SIG-M5 treated with dmso at 0.1 percent for 504 hours (cell line): Measurements from ENCODE around the gene GALNT16.
"Not testable (repeated sequence)": the region's sequence is repeated elsewhere in the genome, so short reads cannot be mapped to it uniquely, and the experiment has no call there.

Source experiments
- DNase-seq: peaks from one replicate; lab custom pipeline; 2025; ENCODE audit not compliant: unreplicated experiment; lab: John Stamatoyannopoulos, UW

Gene GALNT16

GRCh38 chr14:69259168-69259526, 811 bp upstream of the GALNT16 start:
- no peak for DNase-seq

DNA sequence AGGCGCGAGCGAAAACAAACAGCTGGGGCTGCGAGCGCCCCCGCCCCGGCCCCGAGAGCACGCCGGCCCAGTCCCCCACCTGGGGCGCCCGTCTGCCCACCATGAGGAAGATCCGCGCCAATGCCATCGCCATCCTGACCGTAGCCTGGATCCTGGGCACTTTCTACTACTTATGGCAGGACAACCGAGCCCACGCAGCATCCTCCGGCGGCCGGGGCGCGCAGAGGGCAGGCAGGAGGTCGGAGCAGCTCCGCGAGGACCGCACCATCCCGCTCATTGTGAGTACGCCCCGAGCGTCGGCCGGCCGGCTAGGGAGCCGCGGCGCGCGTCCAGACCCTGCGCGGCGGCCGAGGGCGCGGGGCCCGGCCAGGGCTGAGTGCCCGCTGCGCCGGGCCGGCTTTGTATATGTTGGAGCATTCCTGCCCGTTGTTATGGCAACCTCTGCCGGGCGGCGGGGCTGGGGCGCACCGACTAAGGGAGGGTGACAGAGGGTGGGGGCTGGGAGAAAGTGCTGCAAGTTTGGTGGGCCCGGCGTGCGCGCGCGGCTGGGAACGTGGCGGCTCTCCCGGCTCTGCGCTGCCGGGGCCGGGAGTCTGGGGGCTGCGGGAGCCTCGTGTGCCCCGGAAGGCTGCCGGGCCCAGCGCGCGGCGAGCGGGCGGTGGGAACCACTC, 367 bp downstream of the GALNT16 start:
- no peak for DNase-seq

GRCh38 chr14:69260861-69261564, 1.1 kb downstream of the GALNT16 start:
- no peak for DNase-seq

GRCh38 chr14:69261761-69262331, 1.9 kb downstream of the GALNT16 start:
- no peak for DNase-seq

DNA sequence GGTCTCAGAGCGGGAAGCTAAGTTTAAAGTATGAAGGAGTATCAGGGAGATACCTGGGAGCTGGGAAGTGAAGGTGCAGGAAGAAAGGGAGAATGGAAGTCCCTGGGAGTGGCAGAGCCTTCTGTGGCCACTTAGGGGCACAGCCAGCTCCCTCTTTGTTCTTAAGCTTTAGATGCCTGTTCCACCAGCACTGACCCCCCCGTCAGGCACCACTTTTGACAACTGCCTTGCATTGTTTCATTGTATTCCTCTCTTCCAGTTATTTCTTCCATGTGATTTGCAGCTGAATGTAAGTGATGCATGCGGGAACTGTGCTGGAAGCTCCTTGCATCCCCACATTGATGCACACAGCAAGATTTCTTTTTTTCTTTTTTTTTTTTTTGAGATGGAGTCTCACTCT, 2.6 kb downstream of the GALNT16 start:
- no peak for DNase-seq

DNA sequence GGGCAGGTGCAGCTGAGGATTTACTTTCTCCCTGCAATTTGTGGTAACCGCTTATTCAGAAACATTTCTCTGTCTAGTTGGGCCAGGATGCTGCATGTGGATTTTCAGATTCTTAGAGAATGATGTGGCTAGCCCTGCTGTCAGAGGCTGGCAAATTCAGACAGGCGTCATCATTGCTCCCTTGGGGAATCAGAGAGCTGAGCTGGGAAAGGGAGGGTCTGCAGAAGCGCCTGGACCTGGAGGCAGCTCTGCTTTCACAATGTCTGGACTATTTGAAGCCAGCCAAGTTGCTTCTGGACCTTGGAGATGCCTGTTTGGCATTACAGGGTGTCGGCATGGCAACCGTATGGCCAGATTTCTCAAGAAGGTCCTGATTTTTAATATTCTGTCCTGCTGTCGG, 3.4 kb downstream of the GALNT16 start:
- DNase-seq, result no peak

DNA sequence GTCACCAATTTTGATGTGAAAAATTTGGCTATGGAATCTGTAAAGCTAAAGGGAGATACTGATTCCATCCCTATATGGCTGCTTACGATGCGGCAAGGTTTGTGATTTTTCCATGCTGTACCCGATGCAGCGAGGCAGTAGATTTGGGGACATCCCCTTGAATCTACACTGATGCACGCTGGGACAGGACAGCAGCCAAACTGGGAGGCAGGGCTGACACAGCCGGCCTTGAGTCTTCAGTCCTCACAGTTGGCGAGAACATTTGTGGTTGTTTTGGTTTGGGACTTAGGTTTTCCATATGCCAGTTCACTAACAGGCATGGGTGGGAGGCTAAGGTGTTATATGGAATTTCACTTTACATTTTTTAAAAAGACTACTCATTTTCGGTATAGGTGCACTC, 3.8 kb downstream of the GALNT16 start:
- no peak for DNase-seq

GRCh38 chr14:69266572-69267345, 6.8 kb downstream of the GALNT16 start:
- DNase-seq, result no peak

- no peak for DNase-seq
These were observed 7.5 kb downstream of the GALNT16 start for GRCh38 chr14:69267492-69267891.

DNA sequence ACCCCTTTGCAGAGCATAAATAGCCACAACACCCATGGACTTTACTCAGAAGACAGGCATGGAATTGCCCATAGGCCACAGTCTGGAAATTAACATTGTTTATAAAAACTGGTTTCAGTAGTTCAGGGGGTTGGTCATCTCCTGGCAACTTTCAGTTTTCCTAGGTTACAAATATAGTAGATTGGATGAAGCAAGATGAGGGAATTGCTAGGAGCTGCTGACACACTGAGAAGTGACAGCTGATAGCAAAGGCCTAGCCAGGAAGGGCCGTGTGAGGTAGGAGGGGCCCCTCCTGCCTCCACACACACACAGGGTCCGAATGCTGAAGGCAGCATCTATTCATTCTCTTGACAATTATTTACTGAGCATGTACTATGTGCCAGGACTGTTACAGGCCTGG, 8.3 kb downstream of the GALNT16 start:
- no peak for DNase-seq

GRCh38 chr14:69268763-69269162, 8.8 kb downstream of the GALNT16 start:
- DNase-seq, result no peak

GRCh38 chr14:69269381-69269780, 9.4 kb downstream of the GALNT16 start:
- DNase-seq, result no peak

DNA sequence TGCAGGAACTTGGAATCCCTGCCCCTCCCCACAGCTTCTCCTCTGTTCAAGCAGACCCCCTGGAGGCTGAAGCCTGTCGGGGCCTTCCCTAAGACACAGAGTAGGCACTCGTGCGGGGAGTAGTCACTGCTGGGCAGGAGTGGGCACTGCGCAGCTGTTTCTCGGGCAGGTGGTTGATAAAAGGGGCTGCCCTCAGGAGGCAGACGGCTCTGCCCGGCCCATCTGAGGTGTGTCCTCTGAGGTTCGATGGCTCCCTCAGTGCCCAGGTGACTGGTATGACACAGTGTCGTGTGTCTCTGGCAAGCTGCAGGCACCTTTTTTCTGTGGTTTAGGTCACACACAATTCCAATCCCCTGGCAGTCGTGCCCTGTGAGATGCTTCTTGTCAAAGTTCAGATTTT, 10.1 kb downstream of the GALNT16 start:
- no peak for DNase-seq

- DNase-seq, result no peak
These were observed 11.1 kb downstream of the GALNT16 start for GRCh38 chr14:69270795-69271708.

GRCh38 chr14:69274321-69274720, 14.4 kb downstream of the GALNT16 start:
- no peak for DNase-seq

GRCh38 chr14:69275331-69275730, 15.4 kb downstream of the GALNT16 start:
- DNase-seq, result no peak

DNA sequence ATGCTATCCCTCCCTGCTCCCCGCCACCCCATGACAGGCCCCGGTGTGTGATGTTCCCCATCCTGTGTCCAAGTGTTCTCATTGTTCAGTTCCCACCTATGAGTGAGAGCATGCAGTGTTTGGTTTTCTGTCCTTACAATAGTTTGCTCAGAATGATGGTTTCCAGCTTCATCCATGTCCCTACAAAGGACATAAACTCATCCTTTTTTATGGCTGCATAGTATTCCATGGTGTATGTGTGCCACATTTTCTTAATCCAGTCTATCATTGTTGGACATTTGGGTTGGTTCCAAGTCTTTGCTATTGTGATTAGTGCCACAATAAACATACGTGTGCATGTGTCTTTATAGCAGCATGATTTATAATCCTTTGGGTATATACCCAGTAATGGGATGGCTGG, 17.4 kb downstream of the GALNT16 start:
- not testable (repeated sequence) for DNase-seq

- no peak for DNase-seq
These were observed 20.9 kb downstream of the GALNT16 start for GRCh38 chr14:69280746-69281291.

DNA sequence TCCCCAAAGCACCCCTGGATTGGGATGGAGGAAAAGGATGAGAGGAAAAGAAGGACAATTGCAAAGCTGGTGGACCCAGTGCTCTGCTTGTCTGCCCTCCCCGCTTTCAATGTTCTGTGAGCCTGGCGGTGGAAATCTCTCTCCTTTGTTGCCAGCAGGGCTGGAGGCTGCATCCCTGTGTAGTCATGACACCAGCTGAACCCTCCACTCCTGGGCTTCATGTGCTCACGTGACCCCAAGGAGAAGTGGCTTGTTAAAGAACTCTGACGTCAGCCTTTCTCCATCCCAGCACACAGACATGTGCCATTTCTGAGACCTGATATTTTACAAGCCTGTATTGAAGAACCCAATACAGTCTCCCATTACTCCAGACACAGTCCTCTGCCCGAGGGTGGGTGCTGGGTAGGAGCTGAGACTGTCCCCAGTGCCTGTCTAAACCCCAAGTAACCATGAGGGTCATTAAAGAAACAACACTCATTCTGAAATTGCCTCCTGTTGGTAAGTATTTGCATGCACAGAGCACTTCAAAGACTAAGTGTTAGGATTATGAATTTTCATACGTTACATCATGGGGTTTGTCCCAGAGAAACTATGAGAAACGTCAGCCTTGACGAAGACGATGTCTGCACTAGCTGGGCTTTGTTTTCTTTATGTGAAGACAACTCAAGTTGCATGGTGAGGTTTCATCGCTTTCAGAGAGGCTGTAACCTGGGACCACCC, 21.7 kb downstream of the GALNT16 start:
- DNase-seq, result peak; percentile 5

DNA sequence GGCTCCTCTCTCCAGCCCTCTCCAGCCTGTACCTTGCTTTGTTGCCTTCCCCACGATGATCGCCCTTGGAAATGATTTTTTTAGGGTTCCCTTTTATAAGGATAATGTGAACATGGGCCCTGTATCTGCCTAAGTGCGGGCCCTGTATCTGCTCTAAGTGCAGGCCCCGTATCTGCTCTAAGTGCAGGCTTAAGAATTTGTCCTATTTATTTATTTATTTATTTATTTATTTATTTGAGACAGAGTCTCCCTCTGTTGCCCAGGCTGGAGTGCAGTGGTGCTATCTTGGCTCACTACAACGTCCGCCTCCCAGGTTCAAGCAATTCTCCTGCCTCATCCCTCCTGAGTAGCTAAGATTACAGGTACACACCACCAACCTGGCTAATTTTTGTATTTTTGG, 22.5 kb downstream of the GALNT16 start:
- no peak for DNase-seq
